Measurements from ENCODE around the gene PPP1R3G.
"Not testable (repeated sequence)": the region's sequence is repeated elsewhere in the genome, so short reads cannot be mapped to it uniquely, and the experiment has no call there.

PPP1R3G gene

DNA sequence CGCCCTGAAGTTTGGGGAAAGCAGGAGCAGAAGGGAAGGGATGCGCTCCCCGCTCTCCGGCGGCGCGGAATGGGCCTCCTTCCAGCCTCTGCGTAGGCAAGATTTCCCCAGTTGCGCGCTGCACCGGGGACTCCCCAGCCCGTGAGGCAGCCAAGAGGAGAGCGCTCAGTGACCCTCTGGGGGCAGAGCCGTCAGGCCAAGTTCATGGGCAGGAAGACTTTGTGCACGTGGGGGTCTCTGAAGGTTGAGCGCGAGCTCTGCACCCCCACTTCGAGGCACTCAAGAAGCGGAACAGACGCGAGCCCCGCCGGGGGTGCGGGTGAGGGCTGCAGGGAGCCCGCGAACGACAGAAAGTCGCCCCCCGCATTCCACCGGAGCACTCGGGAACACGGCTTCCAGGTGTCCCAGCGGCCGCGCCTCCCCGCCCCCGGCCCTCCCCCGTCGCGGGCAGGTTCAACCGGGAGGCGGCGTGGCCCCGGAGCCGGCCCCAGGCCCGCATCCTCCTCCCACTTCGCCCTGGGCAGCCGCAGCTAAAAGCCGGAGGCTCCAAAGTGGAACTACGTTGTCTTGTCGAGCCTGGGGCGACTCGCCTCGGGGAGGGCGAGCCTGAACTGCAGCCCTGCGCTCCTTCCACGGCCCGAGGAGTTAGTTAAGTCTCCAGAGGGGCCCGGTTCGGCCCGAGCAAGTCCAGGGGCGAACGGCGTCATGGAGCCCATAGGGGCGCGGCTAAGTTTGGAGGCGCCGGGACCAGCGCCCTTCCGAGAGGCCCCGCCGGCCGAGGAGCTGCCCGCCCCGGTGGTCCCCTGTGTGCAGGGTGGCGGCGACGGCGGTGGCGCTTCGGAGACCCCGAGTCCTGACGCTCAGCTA lies at the start of gene PPP1R3G:
PPP1R3G (plus strand) TSS at position 561 of the 867 bp plus-strand sequence; CDS start at position 706, 145 bp downstream.
- DNase-seq = peak; percentile 63

DNA sequence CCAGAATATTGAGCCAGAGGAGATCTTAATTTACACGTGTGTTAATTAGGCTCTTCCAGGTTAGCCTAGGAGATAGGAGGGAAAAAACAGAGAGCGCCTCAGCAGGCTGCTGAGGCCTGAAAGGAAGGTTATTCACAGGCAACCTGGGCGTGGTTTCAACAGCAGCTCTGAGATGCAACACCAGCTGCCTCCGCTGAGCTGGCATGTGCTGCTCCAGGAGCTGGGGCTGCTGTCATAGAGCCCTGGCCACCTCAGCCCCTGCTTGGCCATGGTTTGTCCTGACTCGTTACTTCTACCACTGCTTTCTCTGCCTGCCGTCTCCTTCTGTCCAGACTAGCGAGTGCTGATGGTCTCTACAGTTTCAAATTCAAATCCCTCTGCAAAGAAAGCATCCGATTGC lies 48.9 kb upstream of the PPP1R3G start:
- peak; percentile 40 for DNase-seq

DNA sequence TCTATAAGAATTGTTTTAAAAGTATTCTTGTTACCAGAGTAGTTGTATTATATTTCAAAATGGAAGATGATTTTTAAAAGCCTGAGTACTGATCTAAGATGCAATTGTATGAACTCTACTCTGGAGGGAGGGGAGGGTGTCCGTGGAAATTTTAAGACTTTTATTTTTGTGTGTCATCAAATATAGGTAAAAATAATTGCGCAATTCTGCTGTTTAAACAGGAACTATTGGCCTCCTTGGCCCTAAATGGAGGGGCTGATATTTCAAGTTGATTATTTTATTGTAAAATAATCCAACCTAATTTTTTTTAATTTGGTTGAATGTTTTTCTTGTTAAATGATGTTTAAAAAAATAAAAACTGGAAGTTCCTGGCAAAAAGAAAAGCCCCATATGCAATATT lies 43.2 kb upstream of the PPP1R3G start:
- no peak for DNase-seq

DNA sequence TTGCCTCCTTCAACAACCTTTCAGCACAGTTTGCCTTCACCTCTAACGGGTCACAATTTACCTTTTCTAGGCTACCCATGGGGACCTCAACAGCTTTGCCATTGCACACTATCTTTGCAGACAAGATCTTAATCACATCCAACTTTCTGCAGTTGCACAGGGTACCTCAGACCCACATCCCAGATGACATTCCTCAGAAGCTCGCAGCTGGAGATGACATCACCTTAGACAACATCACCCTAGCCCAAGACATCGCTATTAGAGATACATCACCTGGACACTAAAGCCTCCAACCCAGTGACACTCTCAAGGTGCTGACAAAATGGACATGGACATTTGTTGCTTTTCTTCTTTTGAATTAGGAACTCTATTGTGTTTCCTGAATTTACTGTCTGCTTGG lies 42.7 kb upstream of the PPP1R3G start:
- no peak for DNase-seq

DNA sequence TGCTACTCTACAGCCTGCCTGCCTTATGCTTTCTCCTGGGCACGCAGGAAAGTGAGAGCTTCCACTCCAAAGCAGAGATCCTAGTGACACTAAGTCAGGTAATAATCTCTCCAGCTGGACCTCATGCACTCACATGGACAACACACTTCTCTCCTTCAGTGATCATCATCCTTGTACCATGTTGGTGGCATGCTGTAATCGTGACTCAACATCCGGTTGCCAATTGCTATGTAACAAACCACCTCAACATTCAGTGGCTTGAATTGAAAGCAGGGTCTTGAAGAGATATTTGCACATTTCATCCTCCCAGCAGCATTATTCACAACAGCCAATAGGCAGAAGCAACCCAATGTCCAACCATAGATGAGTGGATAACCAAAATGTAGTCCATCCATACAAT lies 40.3 kb upstream of the PPP1R3G start:
- peak; percentile 46 for DNase-seq

DNA sequence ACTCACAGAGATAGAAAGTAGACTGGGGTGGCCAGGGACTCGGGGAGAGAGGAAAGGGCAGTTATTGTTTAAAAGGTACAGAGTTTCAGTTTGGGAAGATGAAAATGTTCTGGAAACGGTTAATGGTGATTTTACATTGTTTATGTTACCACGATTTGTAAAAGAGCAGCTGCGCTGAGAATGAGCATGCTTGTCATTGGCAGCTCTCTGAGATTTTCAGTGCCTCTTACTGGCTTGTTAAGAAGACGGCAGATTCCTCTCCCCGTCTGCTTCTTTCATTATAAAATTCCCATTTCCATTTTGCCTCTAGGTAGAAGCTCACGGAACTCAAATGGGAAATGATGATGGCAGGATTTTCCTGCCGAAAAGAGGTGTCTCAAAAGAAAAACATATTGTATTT lies 39.7 kb upstream of the PPP1R3G start:
- DNase-seq = no peak

DNA sequence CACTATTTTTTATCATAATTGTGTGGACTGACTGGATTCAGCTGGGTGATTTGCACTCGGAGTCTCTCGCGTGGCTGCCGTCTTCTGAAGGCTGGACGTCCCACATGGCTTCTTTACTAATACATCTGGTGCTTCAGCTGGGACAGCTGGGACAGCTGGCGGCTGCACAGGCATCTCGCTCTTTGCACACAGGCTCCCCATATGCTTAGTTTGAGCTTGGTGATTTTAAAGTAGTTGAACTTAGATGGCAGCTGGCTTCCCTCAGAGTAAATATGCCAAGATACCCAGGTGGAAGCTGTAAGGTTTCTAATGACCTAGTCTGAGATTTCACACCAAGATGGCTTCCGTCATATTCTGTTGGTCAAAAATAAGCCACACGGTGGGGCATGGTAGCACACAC lies 38.7 kb upstream of the PPP1R3G start:
- no peak for DNase-seq

DNA sequence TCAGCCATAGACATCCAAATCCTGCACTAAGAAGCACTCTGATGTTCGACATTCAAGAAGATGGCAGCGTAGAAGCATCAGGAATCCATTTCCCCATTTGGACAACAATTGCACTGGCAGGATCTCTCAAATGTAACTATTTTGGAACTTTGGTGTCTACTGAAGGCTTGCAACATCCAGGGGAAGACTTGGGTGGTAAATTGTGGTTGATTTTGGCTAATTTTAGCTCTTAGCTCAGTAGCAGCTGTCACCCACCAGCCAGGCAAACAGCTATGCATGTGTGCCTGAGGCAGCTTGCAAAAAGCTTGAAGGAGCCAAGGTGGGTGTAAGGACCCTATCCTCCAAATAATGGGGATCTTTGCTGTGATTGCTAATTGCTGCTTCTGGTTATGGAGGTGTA lies 35.1 kb upstream of the PPP1R3G start:
- no peak for DNase-seq

DNA sequence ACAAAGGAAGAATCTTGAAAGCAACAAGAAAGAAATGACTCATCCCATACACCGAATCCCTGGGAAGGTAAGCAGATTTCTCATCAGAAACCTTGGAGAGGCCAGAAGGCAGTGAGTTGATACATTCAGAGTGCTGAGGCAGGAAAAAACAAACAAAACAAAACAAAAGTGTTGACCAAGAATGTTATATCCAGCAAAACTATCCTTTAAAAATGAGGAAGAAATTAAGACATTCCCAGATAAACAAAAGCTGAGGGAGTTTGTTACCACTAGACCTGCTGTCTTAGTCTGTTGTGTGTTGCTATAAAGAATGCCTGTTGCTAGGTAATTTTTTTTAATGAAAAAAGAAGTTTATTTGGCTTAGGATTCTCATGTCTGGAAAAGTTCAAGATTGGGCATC lies 33.7 kb upstream of the PPP1R3G start:
- DNase-seq = no peak

DNA sequence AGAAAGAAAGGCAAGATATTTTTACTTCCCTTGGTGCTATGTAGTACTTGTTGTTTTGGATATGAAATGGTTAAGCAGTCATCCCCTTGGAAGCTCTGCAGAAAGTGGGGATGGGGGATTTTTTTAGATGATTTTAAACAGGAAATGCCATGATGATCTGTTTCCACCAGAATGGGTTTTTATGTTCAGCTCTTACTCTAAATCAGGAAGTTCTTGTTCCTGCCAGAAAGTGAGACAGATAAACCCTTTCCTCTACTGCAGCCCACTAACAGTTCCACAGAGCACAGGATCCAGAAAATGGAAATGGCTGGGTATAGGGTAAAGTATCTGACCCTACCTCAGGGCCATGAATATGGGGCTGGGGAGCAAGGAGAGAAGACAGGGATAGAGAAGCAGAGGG lies 32.1 kb upstream of the PPP1R3G start:
- peak; percentile 29 for DNase-seq

DNA sequence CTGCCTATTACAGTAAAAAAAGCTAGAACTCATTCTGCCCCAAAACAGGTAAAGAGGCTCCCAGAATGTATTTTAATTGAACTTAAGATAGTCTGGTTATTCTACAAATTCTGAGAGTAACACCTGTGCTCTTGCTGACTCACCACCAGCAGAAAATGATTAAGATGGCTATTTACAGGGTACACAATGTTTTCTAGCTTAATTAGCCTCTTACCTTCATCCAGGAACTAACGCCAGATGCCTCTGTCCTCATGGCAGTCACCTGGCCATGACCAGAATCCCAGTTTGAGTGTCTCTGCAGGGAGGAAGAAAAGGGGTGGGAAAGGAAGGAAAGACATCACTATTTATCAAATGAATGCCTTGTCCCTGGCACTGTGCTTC lies 31.3 kb upstream of the PPP1R3G start:
- DNase-seq = no peak

DNA sequence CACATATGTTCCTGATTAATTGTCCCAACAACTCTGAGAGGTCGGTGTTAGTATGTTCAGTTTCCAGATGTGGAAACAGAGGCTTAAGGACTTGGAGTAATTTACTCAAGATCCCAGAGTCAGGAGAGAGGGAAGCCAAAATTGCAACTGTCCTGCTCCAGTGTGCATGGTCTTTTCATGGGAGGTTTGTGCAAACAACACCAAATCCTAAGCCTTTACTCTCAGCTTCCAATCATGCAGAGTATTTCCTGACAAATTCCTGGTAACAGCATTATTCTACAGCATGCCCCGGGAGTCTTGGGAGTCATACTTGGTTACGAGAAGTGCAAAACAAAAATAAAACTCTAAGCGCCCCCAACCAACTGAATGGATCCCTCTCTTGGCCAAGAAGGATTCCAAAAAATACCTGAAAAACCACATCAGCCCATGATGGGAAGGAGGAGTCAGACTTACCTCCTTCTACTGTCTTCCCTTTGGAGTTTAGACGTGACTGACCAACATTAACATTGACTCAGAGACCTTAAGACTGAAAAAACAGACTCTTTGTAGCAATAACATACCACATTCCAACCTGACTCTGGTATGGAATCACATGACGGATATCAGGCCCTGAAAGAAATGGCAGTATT lies 30.8 kb upstream of the PPP1R3G start:
- DNase-seq = peak; percentile 41

DNA sequence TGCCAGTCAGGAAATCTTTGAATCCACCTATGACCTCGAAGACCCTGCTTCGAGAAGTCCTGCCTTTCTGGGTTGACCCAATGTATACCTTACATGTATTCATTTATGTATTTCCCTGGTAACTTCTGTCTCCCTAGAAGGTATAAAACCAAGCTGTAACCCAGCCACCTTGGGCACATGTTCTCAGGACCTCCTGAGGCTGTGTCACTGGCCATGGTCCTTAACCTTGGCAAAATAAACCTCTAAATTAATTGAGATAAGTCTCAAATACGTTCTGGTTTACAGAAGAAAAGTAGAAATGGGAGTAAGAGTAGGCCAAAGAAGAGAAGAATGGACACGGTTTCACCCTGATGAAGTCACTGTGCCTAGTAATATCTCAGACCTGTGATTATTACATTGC lies 30.0 kb upstream of the PPP1R3G start:
- no peak for DNase-seq

DNA sequence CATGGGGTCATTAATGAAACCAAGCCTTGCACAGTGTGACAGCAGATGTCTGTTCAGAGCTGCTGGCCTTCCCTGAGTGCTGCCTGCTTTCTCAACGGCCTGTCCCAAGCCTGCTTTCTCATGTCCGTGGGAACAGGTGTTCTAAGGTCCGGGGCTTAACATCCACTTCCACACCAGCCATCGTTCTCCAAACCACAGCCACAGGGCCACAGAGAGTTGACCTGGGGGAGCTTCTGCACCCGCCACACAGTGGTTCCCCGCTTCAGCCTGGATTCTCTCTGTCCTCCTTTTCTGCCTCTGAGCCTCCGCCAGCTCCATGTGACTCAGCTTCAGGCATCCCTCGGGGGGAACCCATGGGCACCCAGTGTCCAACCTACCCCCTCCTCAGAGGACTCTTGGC lies 26.9 kb upstream of the PPP1R3G start:
- DNase-seq = no peak

DNA sequence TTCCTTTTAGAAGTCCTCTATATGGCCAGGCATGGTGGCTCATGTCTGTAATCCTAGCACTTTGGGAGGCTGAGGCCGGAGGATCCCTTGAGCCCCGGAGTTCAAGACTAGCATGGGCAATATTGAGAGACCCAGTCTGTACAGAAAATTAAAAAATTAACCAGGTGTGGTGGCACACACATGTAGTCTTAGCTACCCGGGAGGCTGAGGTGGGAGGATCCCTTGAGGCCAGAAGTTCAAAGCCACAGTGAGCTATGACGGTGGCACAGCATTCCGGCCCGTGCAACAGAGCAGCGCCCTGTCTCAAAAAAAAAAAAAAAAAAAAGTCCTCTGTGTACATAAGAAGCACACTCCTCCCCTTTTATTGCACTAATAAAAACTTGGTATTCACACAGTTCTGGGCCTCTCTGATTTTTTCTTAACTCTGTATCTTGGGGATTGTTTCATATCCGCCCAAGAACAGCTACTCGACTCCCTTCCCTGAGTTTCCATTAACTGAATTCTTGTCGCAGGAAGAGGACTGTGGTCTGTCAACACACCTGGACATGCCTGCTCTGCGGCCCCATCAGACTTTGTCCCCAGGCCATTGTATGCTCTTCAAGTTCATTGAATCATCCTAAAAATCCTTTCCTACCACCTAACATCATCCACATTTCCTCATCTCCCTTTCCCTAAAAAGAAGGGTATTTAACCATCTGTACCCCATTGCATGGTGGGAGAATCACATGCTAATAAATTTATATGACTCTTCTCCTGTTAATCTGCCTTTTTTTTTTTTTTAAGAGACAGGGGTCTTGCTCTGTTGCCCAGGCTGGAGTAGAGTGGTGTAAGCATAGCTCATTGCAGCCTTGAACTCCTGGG lies 25.9 kb upstream of the PPP1R3G start:
- DNase-seq = no peak

DNA sequence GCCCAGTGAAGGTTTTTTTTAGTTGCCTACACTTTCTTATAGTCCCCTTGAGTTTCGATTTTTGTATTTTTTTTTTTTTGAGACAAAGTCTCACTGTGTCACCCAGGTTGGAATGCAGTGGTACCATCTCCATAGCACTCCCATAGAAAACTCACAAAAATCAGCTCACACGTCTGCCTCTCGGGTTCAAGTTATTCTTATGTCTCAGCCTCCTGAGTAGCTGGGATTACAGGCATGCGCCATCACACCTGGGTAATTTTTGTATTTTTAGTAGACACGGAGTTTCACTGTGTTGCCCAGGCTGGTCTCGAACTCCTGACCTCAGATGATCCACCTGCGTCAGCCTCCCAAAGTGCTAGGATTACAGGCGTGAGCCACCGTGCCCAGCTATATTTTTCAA lies 24.7 kb upstream of the PPP1R3G start:
- not testable (repeated sequence) for DNase-seq

DNA sequence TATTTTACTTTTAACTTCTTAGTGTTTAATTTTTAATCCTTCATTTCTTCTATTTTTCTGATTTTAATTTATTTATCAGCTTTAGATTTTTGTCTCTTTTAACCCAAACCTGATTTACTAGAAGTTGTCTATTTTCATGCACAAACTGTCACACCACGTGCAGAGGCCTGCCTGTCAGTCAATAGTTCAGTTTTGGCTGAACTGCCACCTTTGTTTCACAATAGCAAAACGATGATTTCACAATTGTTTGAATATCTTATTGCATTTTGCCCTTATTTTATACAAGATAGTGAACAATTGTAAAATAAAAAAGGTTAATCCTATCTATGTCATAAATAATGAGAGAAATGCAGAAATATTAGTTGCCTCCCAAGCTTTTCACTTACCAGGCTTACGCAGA lies 24.0 kb upstream of the PPP1R3G start:
- DNase-seq = no peak

DNA sequence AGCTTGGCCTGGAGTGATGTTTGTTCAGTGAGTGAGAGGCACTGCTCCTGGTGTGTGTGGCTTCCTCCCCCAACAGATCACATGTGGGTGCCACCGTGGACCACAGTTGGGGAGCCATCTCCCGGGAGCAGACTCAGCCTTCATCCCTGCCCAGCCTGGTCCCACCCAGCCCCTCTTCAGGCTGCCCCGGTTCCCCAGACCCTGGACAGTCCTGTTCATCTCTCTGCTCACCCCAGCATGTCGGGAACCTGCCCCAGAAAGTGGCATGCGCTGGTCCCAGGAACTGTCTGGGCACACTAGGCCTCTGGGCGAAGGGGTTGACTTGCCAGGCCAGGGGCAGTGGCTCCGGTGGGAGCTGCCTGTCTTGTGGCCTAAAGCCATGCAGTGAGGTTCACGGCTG lies 21.5 kb upstream of the PPP1R3G start:
- DNase-seq = no peak

DNA sequence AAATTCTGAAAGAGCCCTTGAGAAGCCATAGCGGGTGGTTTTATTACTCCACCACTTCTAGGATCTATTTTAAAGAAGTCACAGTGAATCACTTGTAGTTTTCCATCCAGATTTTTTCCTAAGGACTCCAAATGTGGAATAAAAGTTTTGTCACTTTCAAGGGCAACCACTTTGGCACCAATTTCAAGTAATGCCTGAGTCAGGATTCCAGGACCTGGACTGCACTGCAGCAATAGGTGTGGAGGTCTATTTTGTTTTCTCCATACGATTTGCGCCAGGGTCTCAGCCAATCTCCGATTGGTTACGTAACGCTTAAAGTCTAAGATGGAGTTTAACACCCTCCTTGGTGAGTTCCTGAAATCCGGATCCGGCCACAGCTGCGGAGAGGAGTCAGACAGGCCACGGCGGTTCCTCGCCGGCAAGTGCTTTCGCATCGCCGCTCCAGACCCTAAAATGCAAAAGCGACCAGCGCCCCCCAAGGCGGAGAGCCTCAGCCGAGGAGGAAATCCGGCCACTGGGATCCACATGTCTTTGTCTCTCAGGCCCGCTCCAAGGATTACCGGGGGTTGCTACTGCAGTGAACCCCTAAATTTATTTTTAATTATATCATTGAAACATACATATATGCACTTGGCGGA lies 18.6 kb upstream of the PPP1R3G start:
- no peak for DNase-seq

DNA sequence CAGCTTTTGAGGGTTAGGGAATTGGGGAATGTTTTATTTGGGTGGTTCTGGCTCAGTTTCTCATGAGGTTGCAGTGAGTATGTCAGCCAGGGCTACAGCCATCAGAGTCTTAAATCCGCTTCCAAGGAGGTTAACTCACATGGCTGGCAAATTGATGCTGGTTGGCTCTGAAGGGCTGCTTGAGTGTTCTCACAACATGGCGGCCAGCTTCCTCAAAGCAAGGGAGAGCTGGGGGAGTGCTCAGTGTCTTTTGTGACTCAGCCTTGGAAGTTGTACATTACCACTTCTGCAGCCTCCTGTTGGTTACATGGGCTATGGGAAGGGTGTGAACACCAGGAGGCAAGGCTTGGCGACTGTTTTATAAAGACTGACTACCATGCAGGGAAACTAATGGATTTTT lies 17.8 kb upstream of the PPP1R3G start:
- DNase-seq = no peak

DNA sequence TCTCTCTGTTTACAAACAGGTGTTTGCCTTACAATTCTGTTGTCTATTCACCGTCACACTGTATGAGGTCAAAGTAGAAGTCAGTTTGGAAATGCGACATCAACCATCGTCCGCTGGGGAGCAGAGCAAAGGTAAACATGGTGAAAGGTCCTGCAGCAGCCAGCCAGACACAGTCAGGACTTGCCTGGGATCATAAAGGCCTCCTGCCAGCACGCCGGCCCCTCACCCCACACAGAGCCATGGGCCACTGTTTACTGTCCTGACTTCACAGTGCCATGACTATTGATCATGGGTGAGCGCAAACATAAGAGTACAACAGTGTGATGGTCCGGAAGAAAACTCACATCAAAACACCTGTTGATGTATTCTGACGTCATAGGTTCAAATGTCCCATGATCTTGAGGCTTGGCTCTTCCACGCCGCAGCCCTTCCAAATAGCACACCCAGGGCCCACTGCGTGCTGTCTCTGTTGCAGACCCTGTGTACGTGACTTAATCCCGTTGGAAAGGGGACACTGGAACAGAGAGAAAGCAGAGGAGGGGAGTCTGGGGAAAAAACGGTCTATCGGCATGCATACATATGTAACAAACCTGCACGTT lies 16.9 kb upstream of the PPP1R3G start:
- no peak for DNase-seq

DNA sequence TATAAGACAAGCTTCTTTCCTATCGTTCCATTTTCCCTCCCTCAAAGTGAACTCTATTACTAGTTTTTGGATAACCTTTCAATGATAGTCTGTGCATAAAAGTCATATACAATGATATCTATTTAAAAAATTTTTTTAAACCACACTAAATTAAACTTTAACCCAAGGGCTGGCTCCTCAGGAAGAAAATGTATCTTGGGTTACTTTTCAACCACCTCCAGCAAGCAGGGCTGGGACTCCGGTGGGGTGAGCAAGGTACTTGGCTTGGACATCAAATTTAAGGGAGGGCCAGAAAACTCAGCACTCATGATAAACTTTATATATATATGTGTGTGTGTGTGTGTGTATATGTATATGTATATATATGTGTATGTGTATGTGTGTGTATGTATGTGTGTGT lies 13.9 kb upstream of the PPP1R3G start:
- no peak for DNase-seq

DNA sequence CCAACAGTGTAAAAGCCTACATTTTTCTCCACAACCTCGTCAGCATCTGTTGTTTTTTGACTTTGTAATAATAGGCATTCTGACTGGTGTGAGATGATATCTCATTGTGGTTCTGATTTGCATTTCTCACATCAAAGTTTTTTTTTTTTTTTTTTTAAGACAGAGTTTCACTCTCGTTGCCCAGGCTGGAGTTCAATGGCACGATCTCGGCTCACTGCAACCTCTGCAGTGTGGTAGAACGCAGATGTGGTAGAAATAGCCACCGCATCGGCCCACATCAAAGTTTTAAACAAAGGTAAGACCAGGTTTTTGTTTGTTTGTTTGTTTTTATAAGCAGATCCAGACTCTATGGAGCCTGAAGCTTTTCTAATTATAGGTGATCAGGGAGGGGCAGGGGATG lies 12.7 kb upstream of the PPP1R3G start:
- DNase-seq = no peak

All from EL (cell line).